GM12878 (cell line): Measurements from ENCODE around the gene C21orf91. TPM values are rescaled to one million over a fixed set of nuclear protein-coding genes. Genes with fewer than 3 reads are reported as not detected.

Source experiments
- ATAC-seq: fragments of 200-7000 bp; cut with Tn5 transposase; 3 replicates; pipeline ENCODE4 v1.9.1; 2020; ENCODE audit warnings: mild to moderate bottlenecking, moderate library complexity
- BruUV-seq: library from RNA; stranded (reverse); fragments of 400-500 nt; replicated peaks from 2 replicates; lab custom pipeline; 2021; lab: Mats Ljungman, UMichigan
- CTCF ChIA-PET: fragments of 300-600 bp; sonication (Branson Sonifier 250); formaldehyde crosslinking; extraction: SDS; loops from one replicate; lab custom pipeline; 2021; ENCODE audit warnings: inconsistent platforms; lab: Yijun Ruan, JAX
- POLR2A ChIA-PET: fragments of 350-600 bp; formaldehyde crosslinking; extraction: SDS; loops from one replicate; lab custom pipeline; 2021; ENCODE audit warnings: inconsistent platforms; lab: Charles Lee
- RAD21 ChIA-PET: fragments of 300-600 bp; sonication (Branson Sonifier 250); formaldehyde crosslinking; loops from one replicate; lab custom pipeline; 2023; ENCODE audit warnings: antibody characterized with exemption; ENCODE audit not compliant: unreplicated experiment; lab: Charles Lee
- SMC1A ChIA-PET: fragments of 300-600 bp; sonication (Branson Sonifier 250); formaldehyde crosslinking; loops from one replicate; lab custom pipeline; 2023; ENCODE audit not compliant: unreplicated experiment, uncharacterized antibody; lab: Charles Lee
- DNase-seq: peaks from one replicate; pipeline ENCODE4 v3.0.0-alpha.2; 2011; ENCODE audit warnings: low read depth, low spot score
- FAIRE-seq: peaks from 3 replicates; lab custom pipeline; 2011; peaks lifted over from hg19 to GRCh38; lab: Jason Lieb, UNC
- H2AFZ ChIP-seq: 2 replicates; pipeline ENCODE4 v1.6.0; 2011; ENCODE audit warnings: low read depth, low read length, control low read depth; ENCODE audit not compliant: control insufficient read depth
- H3K27ac ChIP-seq: 2 replicates; pipeline ENCODE4 v1.5.1; 2011; ENCODE audit warnings: control low read depth; ENCODE audit not compliant: control insufficient read depth, insufficient read depth
- H3K27me3 ChIP-seq, 2 experiments: replicated peaks in 1 of 2; 2 replicates each; pipeline versions ENCODE4 v1.6.0 to v1.6.1; 2011; ENCODE audit warnings: low read length in 1 of 2; ENCODE audit not compliant: control insufficient read depth in 2 of 2, insufficient read depth in 2 of 2
- H3K36me3 ChIP-seq, 2 experiments: 2 replicates each; pipeline ENCODE4 v1.5.1; 2011; ENCODE audit warnings: low read length in 1 of 2; ENCODE audit not compliant: control insufficient read depth in 2 of 2, insufficient read depth in 2 of 2
- H3K4me1 ChIP-seq: 2 replicates; pipeline ENCODE4 v1.6.1; 2011; ENCODE audit warnings: mild to moderate bottlenecking, low read length, moderate library complexity, mixed read lengths; ENCODE audit not compliant: control insufficient read depth, insufficient read depth
- H3K4me2 ChIP-seq: 2 replicates; pipeline ENCODE4 v1.6.0; 2011; ENCODE audit warnings: control low read depth; ENCODE audit not compliant: control insufficient read depth, insufficient read depth
- H3K4me3 ChIP-seq: fragments of 200-600 bp; sonication (generic); 2 replicates; pipeline ENCODE4 v1.5.1; 2016
- H3K79me2 ChIP-seq: 2 replicates; pipeline ENCODE4 v1.6.0; 2011; ENCODE audit warnings: low read length; ENCODE audit not compliant: control insufficient read depth, insufficient read depth
- H3K9ac ChIP-seq: 2 replicates; pipeline ENCODE4 v1.8.0; 2011; ENCODE audit warnings: low read length, control low read depth, mixed read lengths; ENCODE audit not compliant: control insufficient read depth, insufficient read depth
- H3K9me3 ChIP-seq: replicated peaks from 3 replicates; pipeline ENCODE4 v1.5.1; 2011; ENCODE audit warnings: mild to moderate bottlenecking, low read length; ENCODE audit not compliant: control insufficient read depth, insufficient read depth
- H4K20me1 ChIP-seq: 2 replicates; pipeline ENCODE4 v1.6.0; 2011; ENCODE audit not compliant: control insufficient read depth, insufficient read depth
- CEBPB ChIP-seq, 2 experiments: fragments of 150-350 bp in 1 of 2; IDR thresholded peaks; 2 replicates each; pipeline ENCODE4 v1.6.1; 2012 to 2014; ENCODE audit warnings: low read depth in 2 of 2, low read length in 2 of 2, borderline replicate concordance in 1 of 2, inconsistent platforms in 1 of 2
- CHD4 ChIP-seq: fragments of 200-600 bp; sonication (generic); IDR thresholded peaks from 2 replicates; pipeline ENCODE4 v1.6.1; 2016; ENCODE audit warnings: mild to moderate bottlenecking
- E4F1 ChIP-seq: fragments of 450-650 bp; IDR thresholded peaks from 2 replicates; pipeline ENCODE4 v1.6.1; 2018; ENCODE audit warnings: borderline replicate concordance, mild to moderate bottlenecking; ENCODE audit not compliant: partially characterized antibody
- FOS ChIP-seq: IDR thresholded peaks from 3 replicates; pipeline ENCODE4 v1.6.1; 2011; ENCODE audit warnings: borderline replicate concordance; ENCODE audit not compliant: insufficient read length; ENCODE audit errors: extremely low read depth
- GATAD2B ChIP-seq: fragments of 450-650 bp; conservative IDR thresholded peaks from 2 replicates; pipeline ENCODE4 v1.6.1; 2017; ENCODE audit warnings: low read depth, mild to moderate bottlenecking, moderate library complexity
- HDAC2 ChIP-seq: fragments of 200-600 bp; sonication (generic); IDR thresholded peaks from 2 replicates; pipeline ENCODE4 v1.6.1; 2017
- MYB ChIP-seq: fragments of 150-350 bp; IDR thresholded peaks from 2 replicates; pipeline ENCODE4 v1.6.1; 2014; ENCODE audit warnings: mild to moderate bottlenecking, low read depth, low read length, borderline replicate concordance
- PBX3 ChIP-seq: IDR thresholded peaks from 2 replicates; pipeline ENCODE4 v1.6.1; 2011; ENCODE audit warnings: mild to moderate bottlenecking, low read depth, low read length, moderate library complexity; ENCODE audit not compliant: insufficient replicate concordance
- PML ChIP-seq: IDR thresholded peaks from 2 replicates; pipeline ENCODE4 v1.6.1; 2012; ENCODE audit warnings: low read length, inconsistent platforms
- SIX5 ChIP-seq: IDR thresholded peaks from 2 replicates; pipeline ENCODE4 v1.6.1; 2011; ENCODE audit warnings: mild to moderate bottlenecking, low read depth, low read length, moderate library complexity; ENCODE audit not compliant: severe bottlenecking
- SP1 ChIP-seq: IDR thresholded peaks from one replicate; pipeline ENCODE4 v1.6.1; 2011; ENCODE audit warnings: low read depth, low read length
- SPI1 ChIP-seq: IDR thresholded peaks from 2 replicates; pipeline ENCODE4 v1.6.1; 2011; ENCODE audit warnings: low read depth, mild to moderate bottlenecking, low read length, moderate library complexity, borderline replicate concordance; ENCODE audit not compliant: insufficient read depth
- TARDBP ChIP-seq: IDR thresholded peaks from 2 replicates; pipeline ENCODE4 v1.6.1; 2016; ENCODE audit warnings: borderline replicate concordance
- TCF12 ChIP-seq: IDR thresholded peaks from 2 replicates; pipeline ENCODE4 v1.6.1; 2011; ENCODE audit warnings: low read depth, mild to moderate bottlenecking, low read length
- TCF3 ChIP-seq: IDR thresholded peaks from 2 replicates; pipeline ENCODE4 v1.6.1; 2012; ENCODE audit warnings: low read depth, mild to moderate bottlenecking, low read length, borderline replicate concordance; ENCODE audit not compliant: insufficient read depth
- YY1 ChIP-seq: IDR thresholded peaks from 2 replicates; pipeline ENCODE4 v1.6.1; 2011; ENCODE audit warnings: low read depth, mild to moderate bottlenecking, low read length
- ZNF24 ChIP-seq: fragments of 450-650 bp; IDR thresholded peaks from 2 replicates; pipeline ENCODE4 v1.6.1; 2017; ENCODE audit warnings: antibody characterized with exemption, mild to moderate bottlenecking
- ZSCAN29 ChIP-seq: fragments of 450-650 bp; IDR thresholded peaks from 2 replicates; pipeline ENCODE4 v1.6.1; 2017; ENCODE audit warnings: mild to moderate bottlenecking, moderate library complexity
- WGBS: methylation state at CpG from one replicate; pipeline ENCODE4 v1.1.6; 2016; ENCODE audit warnings: low lambda C conversion rate; ENCODE audit not compliant: insufficient replicate concordance, insufficient coverage; ENCODE audit errors: missing lambda C conversion rate; 5-methylcytosine and 5-hydroxymethylcytosine counted together
- in situ Hi-C: fragments of 300-500 bp; cut with MboI; formaldehyde crosslinking; loops from 9 replicates; pipeline ENCODE4 v1.14.3; 2018; ENCODE audit warnings: mixed read lengths
- intact Hi-C: fragments of 100-400 bp; cut with micrococcal nuclease; formaldehyde crosslinking; loops from one replicate; pipeline ENCODE4 v1.14.2; 2022; ENCODE audit not compliant: unreplicated experiment
- polyA plus RNA-seq, 11 experiments: library from polyadenylated mRNA; depleted of rRNA in 4 of 11; unstranded in 6 of 11; stranded (reverse) in 5 of 11; fragments of >200 nt; fragmentation: Nextera tagmentation in 4 of 11; fragmentation: Illumina TruSeq in 1 of 11; extraction: Ambion mirVana in 4 of 11; extraction: Trizol in 1 of 11; gene quantifications; 1 replicate in 1 of 11; 2 replicates in 10 of 11; pipeline versions ENCODE4 v1.2.1 to v1.2.3, GENCODE V29; 2011 to 2016; ENCODE audit warnings: inconsistent platforms in 2 of 11, missing spikeins in 2 of 11, low read depth in 1 of 11
- total RNA-seq, 4 experiments: library from RNA; depleted of rRNA in 3 of 4; stranded (reverse); fragments of >200 nt in 3 of 4; fragmentation: Illumina TruSeq in 1 of 4; extraction: Trizol in 1 of 4; gene quantifications; 2 replicates each; pipeline versions ENCODE4 v1.2.1 to v1.2.3, GENCODE V29; 2013 to 2021

C21orf91 gene
- total and polyA plus RNA-seq, 10 of the 15 experiments (the other 5 are each of a cell fraction or from before 2014, with no cell fraction given), result 9.3 to 40.3 (median 29.8) TPM

DNA sequence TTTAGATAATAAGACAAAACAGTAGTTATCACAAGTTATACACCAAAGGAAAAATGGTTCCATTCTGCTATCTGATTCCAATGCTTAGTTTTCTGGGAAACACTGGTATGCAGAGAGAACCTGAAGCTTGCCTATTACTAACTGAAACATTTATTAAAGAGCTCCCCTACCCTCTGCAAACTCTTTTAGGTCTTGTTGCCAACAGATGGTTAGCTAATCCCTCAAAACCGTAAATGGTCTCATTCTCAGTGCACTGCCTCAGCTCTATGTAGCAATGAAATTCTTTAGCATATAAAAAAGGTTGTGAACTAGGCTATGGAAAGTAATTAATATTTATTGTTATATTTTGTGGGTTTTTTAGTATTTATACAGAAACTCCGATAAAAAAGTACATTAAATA, 20.4 kb downstream of the C21orf91 start:
- Histone ChIP-seq H3K79me2 (peaks cover 50% of the 10 kb centered on the region), H3K9ac (no peak overlapping the region), H3K27me3 (no peaks in the 10 kb centered on the region), H4K20me1 (no peaks in the 10 kb centered on the region), H3K4me1 (peaks cover 14% of the 10 kb centered on the region), H3K27ac (no peak overlapping the region), H2AFZ (no peak overlapping the region), H3K4me2 (no peak overlapping the region), H3K4me3 (no peak overlapping the region), H3K9me3 (no peaks in the 10 kb centered on the region; the same call in 2 of the 3 replicates), H3K36me3 (peaks cover 1 to 19% of the 10 kb centered on the region in 2 experiments; a peak in 3 of 4 replicates)
- ChIA-PET POLR2A (interaction anchor here (1.1 to 1.6 kb wide), 4 partner anchors 9 to 21 kb away, joined by 3 to 6 read pairs (median 4); partner anchors contain the start of gene C21orf91), SMC1A (interaction anchor here (0.6 to 3.0 kb wide), 11 partner anchors 11 to 127 kb away, joined by 3 to 37 read pairs (median 7); no protein-coding TSS in a partner anchor), RAD21 (interaction anchor here (0.8 to 3.2 kb wide), 9 partner anchors 12 to 117 kb away, joined by 3 to 17 read pairs (median 6); partner anchors contain the start of gene C21orf91), CTCF (interaction anchor here (0.6 to 1.8 kb wide), 8 partner anchors 9 to 111 kb away, joined by 3 to 6 read pairs (median 4); no protein-coding TSS in a partner anchor)
- FAIRE-seq, result no peak
- ATAC-seq, result no peak
- WGBS, result 100% methylated on average over 2 of the region's 2 CpGs
- intact Hi-C loops (no loop called here), in situ Hi-C loops (no loop called here)
- TF ChIP-seq GATAD2B (no peak), TCF3 (no peak), TCF12 (no peak), PML (no peak), FOS (no peak), ZNF24 (no peak), HDAC2 (no peak), ZSCAN29 (no peak), TARDBP (no peak), SPI1 (no peak), SP1 (no peak), PBX3 (no peak), CHD4 (no peak), E4F1 (no peak), MYB (no peak), CEBPB (IDR thresholded peaks at IDR 0.05; ENCODE audit: borderline replicate concordance in 1 of 2, low read depth in 2 of 2, low read length in 2 of 2) (no peak), SIX5 (no peak), YY1 (no peak)
- no TSS peak for BruUV-seq
- no peak for DNase-seq
